Measurements from ENCODE around the gene ALKBH8. TPM values are rescaled to one million over a fixed set of nuclear protein-coding genes. Genes with fewer than 3 reads are reported as not detected.
A peak's percentile ranks its signal among the peaks of the same experiment; 100 is the strongest.
"Not testable (repeated sequence)": the region's sequence is repeated elsewhere in the genome, so short reads cannot be mapped to it uniquely, and the experiment has no call there.

ALKBH8 gene
- total and polyA plus RNA-seq, 4 donors, result 8.4 to 12.0 (median 11.3) TPM

DNA sequence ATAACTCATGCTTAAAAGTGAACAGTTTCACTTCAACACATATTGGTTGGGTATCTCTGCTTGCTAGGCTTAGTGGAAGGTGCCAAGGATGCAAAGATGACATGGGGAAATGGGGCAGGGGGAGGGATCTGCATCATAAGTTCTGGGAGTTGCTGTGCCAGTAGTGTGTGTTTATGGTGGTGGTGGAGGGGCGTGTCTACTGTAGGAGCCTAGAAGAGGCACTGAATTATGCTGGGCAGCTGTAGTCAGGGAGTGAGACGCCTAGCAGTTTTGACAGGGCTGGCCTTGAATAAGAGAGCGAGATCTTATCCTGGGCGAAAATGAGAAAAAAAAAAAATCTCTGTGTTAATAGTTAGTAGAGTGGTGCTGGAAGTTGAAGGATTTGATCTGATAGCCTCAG lies 28.4 kb upstream of the ALKBH8 start:
- Histone ChIP-seq H3K27me3 (ENCODE audit: control insufficient read depth, insufficient read depth, low read length) (peaks cover 34% of the 10 kb centered on the region), H3K4me1 (ENCODE audit: control insufficient read depth, insufficient read depth, low read length) (peaks cover 22% of the 10 kb centered on the region), H3K27ac (ENCODE audit: low read depth, low read length) (no peak overlapping the region), H3K36me3 (ENCODE audit: control insufficient read depth, insufficient read depth, low read length) (no peaks in the 10 kb centered on the region), H3K9me3 (ENCODE audit: control insufficient read depth, insufficient read depth, low read length) (no peaks in the 10 kb centered on the region), H3K4me3 (ENCODE audit: low read depth, low read length) (no peak overlapping the region)
- peak in 2 of 6 donors; percentile 53 to 60 for DNase-seq (ENCODE audit: low read depth in 4 of 6, low spot score in 6 of 6)
- WGBS (ENCODE audit: insufficient coverage), result 25% methylated on average over 4 of the region's 4 CpGs

GRCh38 chr11:107592813-107593212 lies 27.3 kb upstream of the ALKBH8 start:
- no CpG with 5 or more reads among the region's 5 CpGs for WGBS (ENCODE audit: insufficient coverage)
- peaks cover 36% of the 10 kb centered on the region for H3K27me3 ChIP-seq (ENCODE audit: control insufficient read depth, insufficient read depth, low read length)
- peak in 4 of 6 donors; percentile 12 to 88 (median 60) for DNase-seq (ENCODE audit: low read depth in 4 of 6, low spot score in 6 of 6)

GRCh38 chr11:107592231-107592590 lies 26.7 kb upstream of the ALKBH8 start:
- no peaks in the 10 kb centered on the region for H3K9me3 ChIP-seq (ENCODE audit: control insufficient read depth, insufficient read depth, low read length)
- H3K4me3 ChIP-seq (ENCODE audit: low read depth, low read length), result peak overlapping the region; percentile 61
- peak in 2 of 6 donors; percentile 19 to 57 for DNase-seq (ENCODE audit: low read depth in 4 of 6, low spot score in 6 of 6)
- peaks cover 36% of the 10 kb centered on the region for H3K27me3 ChIP-seq (ENCODE audit: control insufficient read depth, insufficient read depth, low read length)
- H3K4me1 ChIP-seq (ENCODE audit: control insufficient read depth, insufficient read depth, low read length), result peaks cover 22% of the 10 kb centered on the region
- no CpG with 5 or more reads among the region's 6 CpGs for WGBS (ENCODE audit: insufficient coverage)
- H3K36me3 ChIP-seq (ENCODE audit: control insufficient read depth, insufficient read depth, low read length), result no peaks in the 10 kb centered on the region
- peak overlapping the region; percentile 54 for H3K27ac ChIP-seq (ENCODE audit: low read depth, low read length)

More at GRCh38 chr11:107592813-107593212, 27.3 kb upstream of the ALKBH8 start:
- Histone ChIP-seq H3K4me1 (ENCODE audit: control insufficient read depth, insufficient read depth, low read length) (peaks cover 22% of the 10 kb centered on the region), H3K36me3 (ENCODE audit: control insufficient read depth, insufficient read depth, low read length) (no peaks in the 10 kb centered on the region), H3K4me3 (ENCODE audit: low read depth, low read length) (peak overlapping the region; percentile 61), H3K27ac (ENCODE audit: low read depth, low read length) (no peak overlapping the region), H3K9me3 (ENCODE audit: control insufficient read depth, insufficient read depth, low read length) (no peaks in the 10 kb centered on the region)

DNA sequence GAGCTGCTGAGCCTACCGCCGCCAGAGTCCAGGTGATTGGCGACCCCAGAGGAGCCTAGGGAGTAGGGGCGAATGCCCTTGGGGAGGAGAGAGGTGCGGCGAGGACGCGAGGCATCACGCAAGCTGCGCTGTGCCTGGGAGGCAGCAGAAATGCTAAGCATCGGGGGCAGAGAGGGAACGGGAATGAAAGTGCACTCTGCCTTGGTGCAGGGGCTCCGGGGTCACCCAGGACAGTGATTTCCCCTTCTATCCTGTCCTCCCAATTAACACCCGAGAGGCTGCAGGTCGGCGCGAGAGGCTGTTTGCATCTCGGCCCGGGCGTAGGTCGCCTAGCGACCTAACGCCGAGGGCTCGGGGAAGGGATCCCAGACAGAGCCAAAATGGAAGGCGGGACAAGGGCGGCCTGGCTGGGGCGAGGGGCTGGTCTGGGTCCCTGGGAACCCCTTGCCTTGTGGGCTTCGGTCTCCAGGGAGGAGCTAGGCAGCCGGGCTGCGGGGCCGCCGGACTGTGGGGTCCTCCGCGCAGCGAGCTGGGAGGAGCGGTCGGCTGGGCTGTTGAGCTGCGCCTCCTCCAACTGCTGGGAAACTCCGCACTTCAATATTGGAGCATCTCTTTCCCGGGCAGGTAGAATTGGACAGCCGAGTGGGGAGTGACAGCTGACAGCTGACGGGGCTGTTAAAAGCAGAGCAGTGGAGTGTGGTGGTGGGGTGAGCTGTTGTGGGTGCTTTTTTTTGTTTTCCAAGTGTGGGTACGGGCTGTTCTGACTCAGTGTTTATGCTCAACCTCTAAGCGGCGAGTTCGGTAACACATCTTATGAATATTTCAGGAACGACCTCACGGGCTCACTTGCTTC lies 26.1 kb upstream of the ALKBH8 start:
- peak in 4 of 6 donors; percentile 15 to 84 (median 48) for DNase-seq (ENCODE audit: low read depth in 4 of 6, low spot score in 6 of 6)
- Histone ChIP-seq H3K27me3 (ENCODE audit: control insufficient read depth, insufficient read depth, low read length) (peaks cover 36% of the 10 kb centered on the region), H3K9me3 (ENCODE audit: control insufficient read depth, insufficient read depth, low read length) (no peaks in the 10 kb centered on the region), H3K4me1 (ENCODE audit: control insufficient read depth, insufficient read depth, low read length) (peaks cover 22% of the 10 kb centered on the region), H3K27ac (ENCODE audit: low read depth, low read length) (peak overlapping the region; percentile 54), H3K4me3 (ENCODE audit: low read depth, low read length) (peak overlapping the region; percentile 61), H3K36me3 (ENCODE audit: control insufficient read depth, insufficient read depth, low read length) (no peaks in the 10 kb centered on the region)
- WGBS (ENCODE audit: insufficient coverage), result 0% methylated on average over 44 of the region's 49 CpGs

DNA sequence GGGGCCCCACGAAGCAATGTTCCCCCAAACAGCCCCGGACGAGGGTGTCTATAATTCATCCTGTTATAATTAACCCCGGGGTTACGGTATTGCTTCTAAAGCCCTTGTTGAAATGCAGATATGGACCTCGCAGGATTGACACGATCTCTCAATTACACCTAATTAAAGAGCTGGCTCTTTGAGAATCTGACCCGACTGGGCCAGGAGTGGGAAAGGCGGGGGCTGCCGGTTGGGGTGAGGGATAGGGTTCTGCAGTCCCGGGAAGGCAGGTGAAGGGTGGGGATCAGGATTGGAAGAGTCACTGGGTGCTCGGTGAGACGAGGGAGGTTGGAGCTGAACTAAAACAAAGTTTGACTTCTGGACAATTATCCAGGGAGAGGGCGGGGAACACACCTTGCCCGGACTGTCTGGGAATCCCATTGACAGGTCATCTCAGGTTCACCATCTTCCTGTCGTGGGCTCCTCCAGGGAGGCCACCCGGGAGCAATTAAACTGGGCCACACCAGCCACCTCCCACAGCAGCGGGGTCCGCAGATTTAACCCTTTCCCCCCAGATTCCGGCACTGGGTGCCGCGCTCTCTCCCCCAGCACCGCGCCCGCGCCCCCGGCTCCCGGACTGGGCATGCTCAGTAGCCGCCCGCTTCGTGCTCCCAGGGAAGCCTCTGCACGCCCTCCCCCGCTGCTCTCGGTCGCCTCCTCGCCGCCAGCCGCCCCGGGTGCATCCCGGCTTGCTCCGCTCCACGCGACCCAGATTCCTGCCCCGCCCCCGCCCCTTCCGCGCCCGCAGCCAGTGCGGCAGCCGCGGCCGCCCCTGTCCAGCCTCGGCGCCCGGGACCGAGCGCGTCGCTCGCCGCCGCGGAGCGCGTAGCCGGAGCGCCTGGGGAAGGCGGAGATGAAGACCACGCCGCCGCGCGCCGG lies 25.2 kb upstream of the ALKBH8 start, which contains the start of gene ELMOD1:
Gene ELMOD1 (plus strand): TSS at position 688 of the 918 bp plus-strand sequence. CDS start 27,043 bp downstream, outside the sequence.
- WGBS (ENCODE audit: insufficient coverage), result under 1% methylated on average over 66 of the region's 74 CpGs
- Histone ChIP-seq H3K27ac (ENCODE audit: low read depth, low read length) (peak within 1 kb of the TSS; percentile 54), H3K9me3 (ENCODE audit: control insufficient read depth, insufficient read depth, low read length) (no peaks in the 10 kb centered on the region), H3K4me1 (ENCODE audit: control insufficient read depth, insufficient read depth, low read length) (peaks cover 22% of the 10 kb centered on the region), H3K4me3 (ENCODE audit: low read depth, low read length) (peak within 1 kb of the TSS; percentile 61), H3K27me3 (ENCODE audit: control insufficient read depth, insufficient read depth, low read length) (peaks cover 34% of the 10 kb centered on the region), H3K36me3 (ENCODE audit: control insufficient read depth, insufficient read depth, low read length) (no peaks in the 10 kb centered on the region)
- peak in 3 of 6 donors; percentile 39 to 92 (median 83) for DNase-seq (ENCODE audit: low read depth in 4 of 6, low spot score in 6 of 6)

- WGBS (ENCODE audit: insufficient coverage), result 90% methylated on average over 2 of the region's 5 CpGs
- H3K27ac ChIP-seq (ENCODE audit: low read depth, low read length), result no peak overlapping the region
- peaks cover 22% of the 10 kb centered on the region for H3K27me3 ChIP-seq (ENCODE audit: control insufficient read depth, insufficient read depth, low read length)
- H3K4me1 ChIP-seq (ENCODE audit: control insufficient read depth, insufficient read depth, low read length), result peaks cover 22% of the 10 kb centered on the region
- no peaks in the 10 kb centered on the region for H3K9me3 ChIP-seq (ENCODE audit: control insufficient read depth, insufficient read depth, low read length)
- H3K4me3 ChIP-seq (ENCODE audit: low read depth, low read length), result no peak overlapping the region
- no peak for DNase-seq (ENCODE audit: low read depth in 4 of 6, low spot score in 6 of 6)
- no peaks in the 10 kb centered on the region for H3K36me3 ChIP-seq (ENCODE audit: control insufficient read depth, insufficient read depth, low read length)
Measured at GRCh38 chr11:107587306-107587979, 21.9 kb upstream of the ALKBH8 start.

- Histone ChIP-seq H3K4me1 (ENCODE audit: control insufficient read depth, insufficient read depth, low read length) (no peaks in the 10 kb centered on the region), H3K4me3 (ENCODE audit: low read depth, low read length) (no peak overlapping the region), H3K36me3 (ENCODE audit: control insufficient read depth, insufficient read depth, low read length) (no peaks in the 10 kb centered on the region), H3K9me3 (ENCODE audit: control insufficient read depth, insufficient read depth, low read length) (no peaks in the 10 kb centered on the region), H3K27ac (ENCODE audit: low read depth, low read length) (no peak overlapping the region), H3K27me3 (ENCODE audit: control insufficient read depth, insufficient read depth, low read length) (peaks cover under 1% of the 10 kb centered on the region)
- no peak for DNase-seq (ENCODE audit: low read depth in 4 of 6, low spot score in 6 of 6)
- 88% methylated on average over 3 of the region's 3 CpGs for WGBS (ENCODE audit: insufficient coverage)
Measured at GRCh38 chr11:107583629-107584195, 18.2 kb upstream of the ALKBH8 start.

- H3K36me3 ChIP-seq (ENCODE audit: control insufficient read depth, insufficient read depth, low read length), result no peaks in the 10 kb centered on the region
- H3K4me3 ChIP-seq (ENCODE audit: low read depth, low read length), result no peak overlapping the region
- no peaks in the 10 kb centered on the region for H3K9me3 ChIP-seq (ENCODE audit: control insufficient read depth, insufficient read depth, low read length)
- 67% methylated on average over 1 of the region's 3 CpGs for WGBS (ENCODE audit: insufficient coverage)
- DNase-seq (ENCODE audit: low read depth in 4 of 6, low spot score in 6 of 6), result no peak
- H3K27ac ChIP-seq (ENCODE audit: low read depth, low read length), result no peak overlapping the region
- no peaks in the 10 kb centered on the region for H3K4me1 ChIP-seq (ENCODE audit: control insufficient read depth, insufficient read depth, low read length)
- H3K27me3 ChIP-seq (ENCODE audit: control insufficient read depth, insufficient read depth, low read length), result no peaks in the 10 kb centered on the region
Measured at GRCh38 chr11:107581147-107581546, 15.6 kb upstream of the ALKBH8 start.

DNA sequence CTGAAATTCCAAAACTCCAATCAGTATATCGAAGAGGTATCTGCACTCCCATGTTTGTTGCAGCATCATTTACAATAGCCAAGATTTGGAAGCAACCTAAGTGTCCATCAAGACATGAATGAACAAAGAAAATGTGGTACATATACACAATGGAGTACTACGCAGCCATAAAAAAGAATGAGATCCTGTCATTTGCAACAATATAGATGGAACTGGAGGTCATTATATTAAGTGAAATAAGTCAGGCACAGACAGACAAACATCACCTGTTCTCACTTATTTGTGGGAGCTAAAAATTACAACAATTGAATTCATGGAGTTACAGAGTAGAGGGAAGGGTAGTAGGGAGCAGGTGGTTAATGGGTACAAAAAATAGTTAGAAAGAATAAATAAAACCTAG lies 13.6 kb upstream of the ALKBH8 start:
- not testable (repeated sequence) for H3K9me3 ChIP-seq (ENCODE audit: control insufficient read depth, insufficient read depth, low read length); DNase-seq (ENCODE audit: low read depth in 4 of 6, low spot score in 6 of 6); H3K27ac ChIP-seq (ENCODE audit: low read depth, low read length); H3K36me3 ChIP-seq (ENCODE audit: control insufficient read depth, insufficient read depth, low read length); H3K4me1 ChIP-seq (ENCODE audit: control insufficient read depth, insufficient read depth, low read length); H3K4me3 ChIP-seq (ENCODE audit: low read depth, low read length); H3K27me3 ChIP-seq (ENCODE audit: control insufficient read depth, insufficient read depth, low read length)
- WGBS (ENCODE audit: insufficient coverage), result 100% methylated on average over 1 of the region's 2 CpGs

Data from spinal cord (tissue), 10 donors.